Activated CD8-positive, alpha-beta memory T cell treated with anti-CD3 and anti-CD28 coated beads for 4 hours (primary cell): ENCODE measurements around the gene SORL1-AS1.

Experiments used
- DNase-seq, 2 donors: peaks; one replicate each; pipeline ENCODE4 v3.0.0-alpha.2; 2020; ENCODE audit warnings: low read depth in 2 of 2

The SORL1-AS1 gene

DNA sequence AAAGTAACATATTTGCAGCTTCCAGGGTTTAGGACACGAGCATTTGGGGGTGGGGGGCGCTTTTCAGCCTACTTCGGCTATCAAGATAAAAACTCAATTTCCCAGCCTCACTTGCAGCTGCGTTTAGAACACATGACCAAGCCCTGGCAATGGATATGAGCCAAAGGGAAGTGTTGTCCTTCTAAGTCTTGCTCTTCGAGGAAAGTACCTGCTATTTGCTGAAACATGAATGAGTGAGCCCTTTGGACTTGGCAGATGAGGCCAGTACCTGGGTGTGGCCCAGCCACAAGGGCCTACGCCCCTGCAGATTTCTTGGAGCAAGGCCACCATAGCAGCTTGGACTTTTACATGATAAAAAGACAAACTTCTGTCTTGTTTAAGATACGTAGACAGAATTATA is 60.9 kb downstream of the SORL1-AS1 start:
- no peak for DNase-seq

DNA sequence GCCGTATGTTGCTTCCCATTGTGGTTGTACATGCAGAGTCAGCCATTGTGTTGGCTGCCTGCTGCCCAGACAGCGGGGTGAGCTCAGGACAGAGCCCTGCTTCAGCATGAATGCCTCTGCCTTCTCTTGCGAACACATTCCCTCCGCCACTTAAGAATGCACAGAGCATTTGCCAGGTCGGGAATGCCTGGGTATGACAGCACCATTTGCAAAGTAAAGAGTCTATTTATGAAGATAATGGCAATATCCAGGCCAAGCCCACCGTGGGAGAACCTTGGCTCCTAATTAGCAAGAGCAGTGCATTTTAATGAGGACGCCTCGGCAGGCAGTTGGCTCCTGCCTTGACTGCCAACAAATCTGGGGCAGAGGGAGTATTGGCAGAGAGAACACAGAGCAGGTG is 63.1 kb downstream of the SORL1-AS1 start:
- no peak for DNase-seq
